Lung (tissue), 12 donors: Measurements from ENCODE around the gene PPP1R13B. TPM values are rescaled to one million over a fixed set of nuclear protein-coding genes. Genes with fewer than 3 reads are reported as not detected.

ENCODE experiments used
- ATAC-seq: fragments of 200-7000 bp; cut with Tn5 transposase; one replicate; pipeline ENCODE4 v1.9.1; 2020; ENCODE audit warnings: moderate number of reproducible peaks; ENCODE audit not compliant: insufficient read depth, low FRiP score
- DNase-seq, 3 donors: peaks; one replicate each; pipeline ENCODE4 v3.0.0-alpha.2; 2013 to 2017
- H3K27ac ChIP-seq, 2 donors: one replicate each; pipeline ENCODE4 v1.5.1; 2013; ENCODE audit warnings: mild to moderate bottlenecking in 2 of 2, moderate library complexity in 2 of 2, control low read depth in 1 of 2, inconsistent platforms in 1 of 2, low read depth in 1 of 2, low read length in 1 of 2
- H3K27me3 ChIP-seq, 3 donors: one replicate each; pipeline ENCODE4 v1.5.1; 2013; ENCODE audit warnings: low read length in 2 of 3; ENCODE audit not compliant: control insufficient read depth in 3 of 3, insufficient read depth in 3 of 3
- H3K36me3 ChIP-seq, 4 donors: one replicate each; pipeline ENCODE4 v1.5.1; 2013; ENCODE audit warnings: low read length in 4 of 4, mild to moderate bottlenecking in 1 of 4, moderate library complexity in 1 of 4; ENCODE audit not compliant: control insufficient read depth in 4 of 4, insufficient read depth in 4 of 4
- H3K4me1 ChIP-seq, 5 donors: one replicate each; pipeline ENCODE4 v1.5.1; 2013; ENCODE audit warnings: low read length in 5 of 5, mild to moderate bottlenecking in 2 of 5, moderate library complexity in 1 of 5; ENCODE audit not compliant: control insufficient read depth in 5 of 5, insufficient read depth in 5 of 5
- H3K4me3 ChIP-seq: one replicate; pipeline ENCODE4 v1.5.1; 2013; ENCODE audit warnings: mild to moderate bottlenecking, control low read depth, moderate library complexity
- H3K9ac ChIP-seq, 2 donors: one replicate each; pipeline ENCODE4 v1.5.1; 2013; ENCODE audit warnings: low read length in 2 of 2, control low read depth in 1 of 2; ENCODE audit not compliant: insufficient read depth in 1 of 2
- H3K9me3 ChIP-seq, 4 donors: one replicate each; pipeline ENCODE4 v1.5.1; 2013; ENCODE audit warnings: low read length in 3 of 4, mild to moderate bottlenecking in 1 of 4, moderate library complexity in 1 of 4; ENCODE audit not compliant: control insufficient read depth in 4 of 4, insufficient read depth in 3 of 4
- whole genome bisulfite sequencing, 2 donors: extraction: QIAGEN DNeasy Blood & Tissue Kit; methylation state at CpG; one replicate each; pipeline ENCODE4 v1.1.7; 2013; 5-methylcytosine and 5-hydroxymethylcytosine counted together
- polyA plus RNA-seq, 2 donors: library from polyadenylated mRNA; stranded (reverse); fragments of 200-250 nt; gene quantifications; one replicate each; pipeline ENCODE4 v1.2.1, GENCODE V29; 2013
- total RNA-seq, 2 donors: library from RNA; depleted of rRNA in 1 of 2; stranded (reverse); fragments of >200 nt in 1 of 2; gene quantifications; one replicate each; pipeline ENCODE4 v1.2.1, GENCODE V29; 2014 to 2021
- TF ChIP-seq, protein P1 (sequence below): IDR thresholded peaks from 2 replicates; pipeline ENCODE4 v1.5.1; 2012; ENCODE audit warnings: mild to moderate bottlenecking; ENCODE audit errors: control extremely low read depth, extremely low read depth
- donor health status: control.
- donor health status: control.
- donor health status: Bipolar disorder and iron deficiency.
- donor health status: healthy.
- donor health status: DM: yes; HTN: yes; CAD: no.

The PPP1R13B gene
- total and polyA plus RNA-seq, 4 donors: 12.0 to 66.6 (median 38.4) TPM

DNA sequence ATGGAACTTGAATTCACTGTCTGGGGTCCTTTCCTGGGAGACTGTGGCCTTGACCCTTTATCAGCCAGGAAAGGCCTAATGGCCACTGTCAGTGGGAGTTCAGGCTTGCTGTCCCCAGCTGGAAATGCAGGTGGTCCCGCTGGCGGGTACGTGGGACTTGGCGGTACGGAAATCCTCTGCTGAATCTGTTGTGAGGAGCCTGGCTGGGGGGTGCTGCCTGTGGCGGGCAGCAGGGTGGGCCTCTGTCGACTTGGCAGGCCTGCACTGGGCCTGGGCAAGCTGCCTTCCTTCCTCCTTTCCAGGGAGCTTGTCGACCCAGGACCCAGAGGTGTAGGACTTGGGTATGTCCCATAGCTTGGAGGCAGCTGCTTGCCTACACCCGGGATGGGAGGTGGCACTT lies 105.5 kb downstream of the PPP1R13B start:
- TF ChIP-seq, protein P1, sequence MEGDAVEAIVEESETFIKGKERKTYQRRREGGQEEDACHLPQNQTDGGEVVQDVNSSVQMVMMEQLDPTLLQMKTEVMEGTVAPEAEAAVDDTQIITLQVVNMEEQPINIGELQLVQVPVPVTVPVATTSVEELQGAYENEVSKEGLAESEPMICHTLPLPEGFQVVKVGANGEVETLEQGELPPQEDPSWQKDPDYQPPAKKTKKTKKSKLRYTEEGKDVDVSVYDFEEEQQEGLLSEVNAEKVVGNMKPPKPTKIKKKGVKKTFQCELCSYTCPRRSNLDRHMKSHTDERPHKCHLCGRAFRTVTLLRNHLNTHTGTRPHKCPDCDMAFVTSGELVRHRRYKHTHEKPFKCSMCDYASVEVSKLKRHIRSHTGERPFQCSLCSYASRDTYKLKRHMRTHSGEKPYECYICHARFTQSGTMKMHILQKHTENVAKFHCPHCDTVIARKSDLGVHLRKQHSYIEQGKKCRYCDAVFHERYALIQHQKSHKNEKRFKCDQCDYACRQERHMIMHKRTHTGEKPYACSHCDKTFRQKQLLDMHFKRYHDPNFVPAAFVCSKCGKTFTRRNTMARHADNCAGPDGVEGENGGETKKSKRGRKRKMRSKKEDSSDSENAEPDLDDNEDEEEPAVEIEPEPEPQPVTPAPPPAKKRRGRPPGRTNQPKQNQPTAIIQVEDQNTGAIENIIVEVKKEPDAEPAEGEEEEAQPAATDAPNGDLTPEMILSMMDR: no peak
- Histone ChIP-seq H3K4me3 (no peak overlapping the region), H3K27me3 (no peaks in the 10 kb centered on the region), H3K36me3 (peaks cover 8 to 53% (median 14%) of the 10 kb centered on the region in 4 donors), H3K27ac (no peak overlapping the region), H3K9me3 (no peaks in the 10 kb centered on the region), H3K4me1 (peaks cover 0 to 3% (median 0%) of the 10 kb centered on the region in 5 donors), H3K9ac (no peak overlapping the region)
- 83% methylated on average over 9 of the region's 9 CpGs for WGBS, 2 donors
- ATAC-seq: no peak
- no peak for DNase-seq

DNA sequence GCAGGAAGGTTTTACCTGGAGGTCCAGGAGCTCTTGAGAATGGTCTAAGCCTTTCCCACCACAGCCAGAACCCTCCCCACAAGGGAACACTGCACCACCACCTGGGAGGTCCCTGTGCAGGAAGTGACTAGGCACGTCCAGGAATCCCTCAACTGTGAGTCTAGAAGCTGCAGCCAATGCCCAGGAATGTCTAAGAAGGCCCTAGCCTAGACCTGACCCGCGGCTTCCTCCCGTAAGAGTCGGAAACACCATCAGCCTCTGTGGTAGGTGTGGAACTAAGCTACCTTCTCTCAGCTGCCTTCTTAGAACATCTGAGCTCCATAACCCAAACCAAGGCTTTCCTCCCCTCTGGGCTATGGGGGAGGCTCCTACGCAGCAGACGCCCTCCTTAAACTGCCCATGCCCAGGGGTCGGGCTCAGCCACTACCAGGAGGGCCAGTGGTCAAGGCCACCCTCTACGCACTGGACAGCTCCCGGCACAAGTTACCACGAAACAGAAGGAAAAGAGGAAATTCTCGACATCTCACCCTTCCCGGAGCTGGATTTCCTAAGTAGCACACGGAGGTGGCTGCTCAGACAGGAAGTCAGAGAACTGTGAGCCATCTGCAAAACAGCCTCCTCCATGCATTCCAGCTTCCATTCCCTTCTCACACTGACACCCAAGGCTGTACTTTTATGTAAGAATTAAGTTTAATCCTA lies 106.2 kb downstream of the PPP1R13B start:
- no peak overlapping the region for H3K9ac ChIP-seq
- no peaks in the 10 kb centered on the region for H3K27me3 ChIP-seq
- TF ChIP-seq, protein P1: no peak
- peaks cover 0 to 10% (median 0%) of the 10 kb centered on the region in 5 donors for H3K4me1 ChIP-seq
- H3K27ac ChIP-seq: no peak overlapping the region
- ATAC-seq: no peak
- WGBS, 2 donors: 65 to 69% methylated on average over 14 of the region's 14 CpGs
- no peak overlapping the region for H3K4me3 ChIP-seq
- peaks cover 8 to 52% (median 14%) of the 10 kb centered on the region in 4 donors for H3K36me3 ChIP-seq
- H3K9me3 ChIP-seq: no peaks in the 10 kb centered on the region
- no peak for DNase-seq

- H3K9ac ChIP-seq: no peak overlapping the region
- TF ChIP-seq, protein P1: no peak
- H3K27me3 ChIP-seq: no peaks in the 10 kb centered on the region
- DNase-seq (no peak), ATAC-seq (no peak)
- H3K36me3 ChIP-seq: peaks cover 8 to 50% (median 14%) of the 10 kb centered on the region in 4 donors
- 96% methylated on average over 30 of the region's 30 CpGs for WGBS, 2 donors
- no peak overlapping the region for H3K27ac ChIP-seq
- no peaks in the 10 kb centered on the region for H3K9me3 ChIP-seq
- H3K4me3 ChIP-seq: no peak overlapping the region
- H3K4me1 ChIP-seq: peaks cover 0 to 22% (median 2%) of the 10 kb centered on the region in 5 donors
Observed at GRCh38 chr14:103739793-103740501, 107.4 kb downstream of the PPP1R13B start.
